Vagina (tissue), 2 donors: ENCODE data around the gene BTN2A1.

Experiments
- CTCF ChIP-seq, 3 experiments: fragments of 450-650 bp in 2 of 3; fragments of 200-600 bp in 1 of 3; sonication (generic) in 1 of 3; IDR thresholded peaks; one replicate each; pipeline ENCODE4 v1.5.1; 2017 to 2019; ENCODE audit warnings: antibody characterized with exemption in 3 of 3, mild to moderate bottlenecking in 2 of 3, moderate library complexity in 2 of 3
- POLR2AphosphoS5 ChIP-seq, 2 donors: sonication (generic); formaldehyde crosslinking; IDR thresholded peaks; one replicate each; pipeline ENCODE4 v1.9.0; 2017; ENCODE audit warnings: antibody characterized with exemption in 2 of 2, mild to moderate bottlenecking in 2 of 2, low read depth in 1 of 2; ENCODE audit not compliant: insufficient read depth in 1 of 2

GRCh38 chr6:26422329-26422728, 35.4 kb upstream of the BTN2A1 start:
- TF ChIP-seq POLR2AphosphoS5 (IDR thresholded peaks at IDR 0.05; ENCODE audit: insufficient read depth in 1 of 2, low read depth in 1 of 2) (no peak), CTCF (IDR thresholded peaks at IDR 0.05) (no peak)
